ENCODE data around the gene EIF4G1. TPM values are rescaled to one million over a fixed set of nuclear protein-coding genes. Genes with fewer than 3 reads are reported as not detected.

Gene EIF4G1
- total and polyA plus RNA-seq, 2 of the 8 experiments (the other 6 are each of a cell fraction or from before 2014, with no cell fraction given) = 318 to 473 TPM

- TF ChIP-seq GTF2F1 (IDR thresholded peaks at IDR 0.05; ENCODE audit: borderline replicate concordance, low read depth, low read length) (no peak), SP1 (IDR thresholded peaks at IDR 0.05; ENCODE audit: low read depth, low read length) (peak; percentile 50; the same call in 1 of the 2 replicates), POLR2A (IDR thresholded peaks at IDR 0.05; ENCODE audit: control extremely low read depth in 1 of 2, low read depth in 2 of 2, low read length in 2 of 2) (peak in 1 of 2 experiments; percentile 84; a peak in 2 of 3 replicates), SP2 (IDR thresholded peaks at IDR 0.05; ENCODE audit: low read length) (no peak), RFX5 (IDR thresholded peaks at IDR 0.05; ENCODE audit: borderline replicate concordance, low read depth, low read length) (no peak), YY1 (IDR thresholded peaks at IDR 0.05; ENCODE audit: low read depth, low read length) (0 out of 2 replicates have a peak, but pooled peaks have one; percentile 50), KDM1A (IDR thresholded peaks at IDR 0.05; ENCODE audit: borderline replicate concordance, low read length) (no peak), CTCF (IDR thresholded peaks at IDR 0.05; ENCODE audit: control extremely low read depth in 1 of 3, insufficient read depth in 1 of 3, low read depth in 1 of 3, low read length in 3 of 3) (peak in 1 of 3 experiments; percentile 28; a peak in 1 of 4 replicates), HDAC2 (IDR thresholded peaks at IDR 0.05; ENCODE audit: borderline replicate concordance in 1 of 2, low read depth in 2 of 2, low read length in 2 of 2) (no peak; a peak in 1 of 4 replicates), TCF12 (IDR thresholded peaks at IDR 0.05; ENCODE audit: low read depth, low read length) (no peak), BRCA1 (IDR thresholded peaks at IDR 0.05; ENCODE audit: low read depth, low read length) (no peak), KDM5A (IDR thresholded peaks at IDR 0.05; ENCODE audit: low read length) (no peak), SRF (IDR thresholded peaks at IDR 0.05; ENCODE audit: low read depth, low read length) (no peak), SP4 (IDR thresholded peaks at IDR 0.05; ENCODE audit: low read length) (no peak; the same call in 1 of the 2 replicates), TEAD4 (IDR thresholded peaks at IDR 0.05; ENCODE audit: low read depth, low read length) (0 out of 2 replicates have a peak, but pooled peaks have one; percentile 20), ASH2L (IDR thresholded peaks at IDR 0.05; ENCODE audit: low read length) (no peak), NRF1 (IDR thresholded peaks at IDR 0.05; ENCODE audit: low read depth, low read length) (no peak), EP300 (IDR thresholded peaks at IDR 0.05; ENCODE audit: borderline replicate concordance in 1 of 2, low read depth in 2 of 2, low read length in 2 of 2) (peak; percentile 26 to 30; a peak in 2 of 3 replicates), SUZ12 (IDR thresholded peaks at IDR 0.05; ENCODE audit: low read length) (no peak)
- TF ChIP-seq, protein P1, sequence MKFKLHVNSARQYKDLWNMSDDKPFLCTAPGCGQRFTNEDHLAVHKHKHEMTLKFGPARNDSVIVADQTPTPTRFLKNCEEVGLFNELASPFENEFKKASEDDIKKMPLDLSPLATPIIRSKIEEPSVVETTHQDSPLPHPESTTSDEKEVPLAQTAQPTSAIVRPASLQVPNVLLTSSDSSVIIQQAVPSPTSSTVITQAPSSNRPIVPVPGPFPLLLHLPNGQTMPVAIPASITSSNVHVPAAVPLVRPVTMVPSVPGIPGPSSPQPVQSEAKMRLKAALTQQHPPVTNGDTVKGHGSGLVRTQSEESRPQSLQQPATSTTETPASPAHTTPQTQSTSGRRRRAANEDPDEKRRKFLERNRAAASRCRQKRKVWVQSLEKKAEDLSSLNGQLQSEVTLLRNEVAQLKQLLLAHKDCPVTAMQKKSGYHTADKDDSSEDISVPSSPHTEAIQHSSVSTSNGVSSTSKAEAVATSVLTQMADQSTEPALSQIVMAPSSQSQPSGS (IDR thresholded peaks at IDR 0.05; ENCODE audit: low read length) = peak; percentile 45; the same call in 1 of the 2 replicates
These were observed 21.5 kb downstream of the EIF4G1 start (continued) for GRCh38 chr3:184335661-184336546.

Data from H1 (cell line).